HG02759 (cell line): ENCODE results near the gene MYBPH.

Source experiments
- ATAC-seq: cut with Tn5 transposase; IDR thresholded peaks from one replicate; pipeline ENCODE4 v1.9.1; 2021; ENCODE audit warnings: mild to moderate bottlenecking, moderate library complexity; ENCODE audit not compliant: unreplicated experiment

Gene MYBPH

GRCh38 chr1:203131548-203132200 lies 44.0 kb downstream of the MYBPH start:
- ATAC-seq = no peak

GRCh38 chr1:203130358-203130985 lies 45.2 kb downstream of the MYBPH start:
- no peak for ATAC-seq

- ATAC-seq = no peak
Observed at GRCh38 chr1:203129501-203130231, 46.0 kb downstream of the MYBPH start.

GRCh38 chr1:203128716-203129500 lies 46.7 kb downstream of the MYBPH start:
- no peak for ATAC-seq

- ATAC-seq = no peak
Observed at GRCh38 chr1:203128431-203128715, 47.3 kb downstream of the MYBPH start.

- ATAC-seq = no peak
Observed at GRCh38 chr1:203127666-203128430, 47.8 kb downstream of the MYBPH start, which contains the start of gene ADORA1. Gene ADORA1 (plus strand): TSS chr1:203127726. CDS start chr1:203128842, 1,116 bp downstream.

- no peak for ATAC-seq
Observed at GRCh38 chr1:203126866-203127665, 48.6 kb downstream of the MYBPH start.

GRCh38 chr1:203126151-203126865 lies 49.3 kb downstream of the MYBPH start:
- ATAC-seq = no peak

- no peak for ATAC-seq
Observed at GRCh38 chr1:203124546-203125317, 50.9 kb downstream of the MYBPH start.

- no peak for ATAC-seq
Observed at GRCh38 chr1:203124011-203124410, 51.6 kb downstream of the MYBPH start.

GRCh38 chr1:203122159-203122558 lies 53.5 kb downstream of the MYBPH start:
- no peak for ATAC-seq

GRCh38 chr1:203121186-203122015 lies 54.2 kb downstream of the MYBPH start:
- ATAC-seq = no peak

GRCh38 chr1:203120325-203121153 lies 55.1 kb downstream of the MYBPH start:
- ATAC-seq = no peak
